Stimulated activated CD4-positive, alpha-beta T cell treated with anti-CD3 and anti-CD28 coated beads, Interleukin-1b, Interleukin-23, amount 100 ng/mL, for 4 hours (primary cell): Measurements from ENCODE around the gene TMUB2.

Experiments
- DNase-seq, 2 donors: peaks; one replicate each; pipeline ENCODE4 v3.0.0-alpha.2; 2020; ENCODE audit warnings: low read depth in 2 of 2

The TMUB2 gene

GRCh38 chr17:44202756-44203155 is 16.0 kb downstream of the TMUB2 start:
- no peak for DNase-seq

- DNase-seq: no peak
Observed at GRCh38 chr17:44203731-44204440, 17.1 kb downstream of the TMUB2 start.

- no peak for DNase-seq
Observed at GRCh38 chr17:44204441-44204882, 17.7 kb downstream of the TMUB2 start.

GRCh38 chr17:44205962-44206824 is 19.4 kb downstream of the TMUB2 start:
- no peak for DNase-seq

- DNase-seq: no peak
Observed at GRCh38 chr17:44206825-44207155, 20.0 kb downstream of the TMUB2 start.

- no peak for DNase-seq
Observed at GRCh38 chr17:44207319-44207718, 20.5 kb downstream of the TMUB2 start.

GRCh38 chr17:44207743-44208142 is 21.0 kb downstream of the TMUB2 start:
- no peak for DNase-seq

GRCh38 chr17:44209786-44210341 is 23.1 kb downstream of the TMUB2 start:
- no peak for DNase-seq

- peak; percentile 87 for DNase-seq
Observed at GRCh38 chr17:44210342-44211192, 23.8 kb downstream of the TMUB2 start.

- DNase-seq: no peak
Observed at GRCh38 chr17:44211281-44212265, 24.8 kb downstream of the TMUB2 start.

- no peak for DNase-seq
Observed at GRCh38 chr17:44212507-44213402, 26.0 kb downstream of the TMUB2 start.

- no peak for DNase-seq
Observed at GRCh38 chr17:44213403-44214229, 26.8 kb downstream of the TMUB2 start.

GRCh38 chr17:44214230-44214494 is 27.4 kb downstream of the TMUB2 start:
- DNase-seq: no peak

GRCh38 chr17:44214896-44215295 is 28.1 kb downstream of the TMUB2 start:
- no peak for DNase-seq

- no peak for DNase-seq
Observed at GRCh38 chr17:44216173-44216572, 29.4 kb downstream of the TMUB2 start.

GRCh38 chr17:44216694-44217093 is 29.9 kb downstream of the TMUB2 start:
- no peak for DNase-seq

- no peak for DNase-seq
Observed at GRCh38 chr17:44217738-44218343, 31.1 kb downstream of the TMUB2 start.

- DNase-seq: peak; percentile 81 to 84
Observed at GRCh38 chr17:44218344-44219107, 31.8 kb downstream of the TMUB2 start.
